HPDE6-E6E7 (cell line): Measurements from ENCODE around the gene POLDIP2.
"Not testable (repeated sequence)": the region's sequence is repeated elsewhere in the genome, so short reads cannot be mapped to it uniquely, and the experiment has no call there.

Experiments used
- DNase-seq: peaks from one replicate; pipeline ENCODE4 v3.0.0; 2011; ENCODE audit warnings: missing footprints; ENCODE audit errors: extremely low spot score

Gene POLDIP2

DNA sequence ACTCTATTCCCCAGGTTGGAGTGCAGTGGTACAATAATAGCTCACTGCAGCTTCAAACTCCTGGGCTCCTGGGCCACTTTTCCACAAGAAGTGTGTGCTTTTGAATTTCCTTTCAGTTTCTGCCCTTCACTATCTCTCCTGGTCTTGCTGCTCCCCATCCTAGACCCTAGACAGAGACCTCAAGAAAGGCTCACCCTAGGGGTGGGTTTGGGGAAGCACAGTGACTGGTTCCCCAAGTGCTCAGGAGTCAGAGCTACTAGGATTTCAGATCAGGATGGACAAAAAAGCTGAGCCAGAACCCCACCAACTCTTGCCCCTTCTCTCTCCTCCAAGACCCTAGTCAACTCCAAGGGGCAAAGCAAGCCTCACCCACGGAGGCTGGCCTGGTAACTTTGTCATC is 9.3 kb upstream of the POLDIP2 start:
- DNase-seq, result no peak

DNA sequence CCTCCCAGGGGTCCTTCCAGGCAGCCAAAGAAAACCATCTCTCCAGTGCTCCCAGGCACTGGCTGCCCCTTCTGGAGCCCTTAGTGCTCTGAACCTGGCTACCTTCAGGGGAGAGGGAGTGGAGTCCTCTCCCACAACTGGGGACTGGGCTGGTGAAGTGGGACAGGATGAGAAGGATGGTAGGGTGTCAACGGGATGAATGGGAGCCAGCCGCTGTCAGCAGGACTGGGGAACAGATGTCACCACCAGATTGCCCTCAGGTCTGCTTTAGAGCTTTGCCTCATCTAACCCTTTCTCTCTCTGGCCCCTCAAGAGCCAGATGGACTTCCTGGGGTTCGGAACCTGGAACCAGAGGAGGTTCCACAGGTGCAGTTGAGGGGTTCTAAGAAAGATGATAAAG is 8.2 kb upstream of the POLDIP2 start:
- no peak for DNase-seq

DNA sequence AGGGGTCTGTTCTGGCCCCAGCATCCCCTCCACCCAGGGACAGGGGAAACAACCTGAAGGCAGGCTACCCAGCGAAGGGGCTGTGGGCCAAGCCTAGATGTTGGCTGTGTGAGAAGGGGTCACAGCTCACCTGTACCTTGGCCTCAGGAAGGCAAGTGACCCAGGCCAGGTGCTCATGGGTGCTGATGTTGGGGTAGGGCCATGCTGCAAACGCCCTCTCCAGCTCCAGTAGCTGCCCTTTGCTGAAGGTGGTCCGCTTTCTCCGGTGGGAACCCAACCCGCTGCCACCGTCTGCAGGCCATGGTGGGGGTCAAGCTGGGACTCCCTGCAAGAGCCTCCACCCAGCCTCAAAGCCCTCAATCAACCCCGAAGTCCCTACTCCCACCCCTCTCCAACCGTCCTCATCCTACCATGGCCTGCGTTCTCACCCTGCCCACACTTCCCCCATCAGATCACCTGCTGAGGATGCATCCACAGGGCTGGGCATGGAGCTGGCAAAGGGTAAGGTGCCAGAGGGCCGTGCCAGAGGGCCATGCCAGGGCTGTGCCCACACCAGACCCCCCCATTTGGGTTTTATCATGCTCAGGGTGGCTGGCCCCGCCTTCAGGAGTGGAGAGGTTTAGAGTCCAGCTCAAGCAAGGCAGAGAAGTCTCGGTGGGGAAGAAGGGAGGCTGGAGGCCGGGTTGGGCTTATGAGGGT is 7.5 kb upstream of the POLDIP2 start, which contains the start of gene SEBOX:
TSS of gene SEBOX (minus strand) at position 535 of the 699 bp plus-strand sequence. CDS start at position 487, 48 bp downstream.
- no peak for DNase-seq

DNA sequence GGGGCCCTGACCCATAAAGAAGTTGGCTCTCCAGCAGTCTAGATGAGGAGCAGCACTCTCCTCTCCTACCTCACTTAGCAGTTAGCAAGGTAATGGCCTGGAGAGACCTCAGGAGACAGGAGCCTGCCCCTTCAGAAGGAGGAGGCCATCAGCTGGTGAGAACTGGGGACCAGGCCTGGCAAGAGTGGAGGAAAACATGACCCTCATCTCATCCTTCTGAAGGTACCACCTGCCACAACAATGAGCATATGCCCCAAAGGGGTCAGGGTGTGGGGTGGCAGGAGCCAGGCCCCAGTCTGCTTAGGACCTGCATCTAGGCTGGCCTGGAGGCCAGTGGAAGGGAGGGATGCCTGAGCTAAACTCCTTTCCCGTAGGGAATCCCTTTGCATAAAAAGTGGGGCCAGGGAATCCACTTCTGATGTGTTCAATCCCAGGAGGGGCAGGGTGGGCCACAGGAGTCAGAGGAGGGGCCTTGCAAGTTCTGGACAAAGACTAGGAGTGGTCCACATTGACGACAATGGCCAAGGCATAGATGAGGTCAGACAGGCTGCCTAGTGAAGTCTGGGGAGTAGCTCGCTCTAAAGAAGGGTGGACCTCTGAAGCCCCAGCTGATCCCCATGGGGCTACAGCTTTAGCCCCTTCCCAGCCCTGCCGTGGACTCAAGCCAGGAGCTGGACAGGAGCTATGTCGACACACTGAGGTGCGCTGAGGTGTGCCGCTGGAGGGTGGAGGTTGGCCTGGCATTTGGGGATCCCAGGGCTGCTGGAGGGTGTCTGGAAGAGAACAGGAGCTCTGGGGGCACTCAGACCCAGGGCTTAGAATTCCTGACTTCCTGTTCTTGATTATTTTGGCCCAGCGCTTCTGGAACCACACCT is 6.7 kb upstream of the POLDIP2 start:
- no peak for DNase-seq

DNA sequence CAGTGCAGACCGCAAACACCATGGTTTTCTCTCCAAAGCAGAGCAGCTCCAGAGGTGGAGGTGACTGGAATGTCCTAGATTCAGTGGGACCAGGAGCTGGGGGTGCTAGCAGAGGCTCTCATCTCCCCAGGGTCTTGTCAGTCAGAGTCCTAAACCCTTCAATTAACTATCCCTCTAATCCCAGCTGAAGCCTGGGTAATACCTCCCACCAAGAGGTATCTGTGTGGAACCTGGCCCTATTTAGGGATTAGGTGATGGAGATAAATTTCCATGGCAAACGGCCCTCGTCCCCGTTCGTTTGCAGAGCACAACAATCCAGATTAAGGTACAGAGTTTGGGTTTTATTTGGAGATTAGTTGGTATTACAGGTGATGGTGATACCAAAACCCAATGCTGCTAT is 5.9 kb upstream of the POLDIP2 start:
- no peak for DNase-seq

DNA sequence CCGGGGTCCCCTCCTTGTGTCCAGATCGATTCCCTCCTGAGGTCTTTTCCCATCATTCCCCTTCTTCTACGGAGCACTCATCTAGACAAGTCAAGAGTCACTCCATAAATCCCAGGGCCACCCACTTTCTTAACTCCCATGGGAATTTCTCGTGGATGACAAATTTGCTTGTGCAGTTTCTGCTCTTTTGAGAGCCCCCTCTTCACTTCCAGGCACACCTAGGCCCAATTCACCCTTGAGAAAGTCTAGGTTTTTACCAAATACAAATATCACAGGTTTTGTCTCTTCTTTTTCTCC is 522 bp upstream of the POLDIP2 start:
- DNase-seq, result no peak

DNA sequence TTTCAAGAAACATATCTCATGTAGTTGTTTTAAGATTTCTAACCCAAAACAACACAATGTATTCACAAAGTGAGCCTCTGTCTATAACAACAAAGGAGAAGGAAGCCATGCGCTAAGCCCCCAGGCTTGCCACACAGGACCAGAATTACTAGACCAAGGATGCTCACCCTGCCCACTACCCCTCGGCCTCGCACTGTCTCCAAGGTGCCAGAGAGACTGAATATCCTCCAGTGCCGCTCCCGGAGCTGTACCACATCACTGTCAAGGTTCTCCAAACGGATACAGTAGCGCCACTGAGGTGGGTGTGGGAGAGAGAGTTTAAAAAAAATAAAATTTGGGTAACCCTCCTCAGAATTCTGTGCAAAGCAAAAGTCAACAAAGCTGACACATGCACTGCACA is 7.1 kb downstream of the POLDIP2 start:
- DNase-seq, result no peak

DNA sequence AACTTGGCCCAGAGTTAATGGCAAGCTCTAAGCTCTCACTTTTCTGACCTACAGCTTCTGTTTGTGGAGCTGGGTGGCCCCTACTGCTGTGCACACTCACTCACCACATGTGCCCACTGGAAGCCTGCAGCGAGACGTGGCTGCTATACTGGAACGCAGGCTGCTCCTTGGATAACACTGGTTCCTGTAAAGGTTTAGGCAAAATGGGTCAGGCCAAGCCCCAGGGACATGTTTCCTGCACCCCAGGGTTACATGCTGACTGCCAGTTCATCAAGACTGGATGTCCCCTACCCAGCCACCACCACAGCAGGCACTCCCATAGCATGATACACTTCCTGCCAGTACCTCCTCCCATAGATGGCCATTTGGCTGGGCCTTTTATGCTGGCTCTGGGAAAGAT is 8.3 kb downstream of the POLDIP2 start:
- no peak for DNase-seq

DNA sequence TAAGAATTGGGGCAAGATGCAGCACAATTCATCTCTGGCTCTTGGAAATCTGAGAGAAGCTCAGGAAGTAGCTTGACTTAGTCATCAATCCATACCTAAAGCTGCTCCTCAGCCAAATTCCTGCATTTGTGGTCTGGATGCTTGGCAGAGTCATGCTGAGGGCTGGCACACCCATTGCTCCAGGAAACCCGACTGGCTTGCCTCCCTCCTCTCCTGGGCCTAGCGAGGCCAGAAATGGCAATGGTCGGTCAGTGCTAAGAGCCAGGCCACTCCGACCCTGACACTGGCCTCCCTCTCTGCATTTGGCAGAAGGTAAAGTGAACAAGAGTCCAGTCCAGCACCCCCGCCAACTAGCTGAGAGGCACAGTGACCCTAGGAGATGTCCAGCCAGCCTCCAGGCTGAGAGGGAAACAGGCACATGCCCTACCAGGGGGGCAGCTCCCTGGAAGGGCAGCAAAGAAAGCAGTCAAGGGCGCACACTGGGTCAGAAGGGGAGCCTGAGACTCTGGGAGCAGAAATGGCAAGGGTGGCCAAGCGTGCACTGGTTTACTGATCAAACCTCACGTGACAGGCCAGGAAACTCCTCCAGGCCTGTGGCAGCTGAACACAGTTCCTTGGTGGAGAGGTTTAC is 10.0 kb downstream of the POLDIP2 start:
- DNase-seq, result peak; percentile 84

DNA sequence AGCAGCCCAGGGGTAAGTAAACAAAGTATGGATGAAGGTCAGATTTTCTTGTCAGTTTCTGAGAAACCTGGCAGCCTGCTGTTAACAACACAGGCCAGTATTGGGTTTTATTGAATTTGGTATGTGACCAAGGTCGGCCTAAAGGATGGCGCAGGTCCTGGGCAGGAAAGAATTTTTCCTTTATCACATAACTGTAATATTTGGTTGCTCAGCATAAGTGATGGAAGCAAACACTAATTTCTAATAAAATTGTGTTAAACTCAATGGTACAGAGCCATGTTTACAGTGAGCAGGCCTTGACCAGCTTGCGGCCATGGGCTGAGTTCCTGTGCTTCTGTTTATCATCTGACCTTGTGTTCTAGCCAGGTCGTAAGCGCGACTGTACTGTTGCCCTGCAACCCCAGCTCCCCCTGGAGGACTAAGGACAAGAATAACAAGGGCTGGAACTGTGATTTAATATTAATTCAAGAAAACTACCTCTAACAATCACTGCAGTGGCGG is 10.5 kb downstream of the POLDIP2 start:
- no peak for DNase-seq

DNA sequence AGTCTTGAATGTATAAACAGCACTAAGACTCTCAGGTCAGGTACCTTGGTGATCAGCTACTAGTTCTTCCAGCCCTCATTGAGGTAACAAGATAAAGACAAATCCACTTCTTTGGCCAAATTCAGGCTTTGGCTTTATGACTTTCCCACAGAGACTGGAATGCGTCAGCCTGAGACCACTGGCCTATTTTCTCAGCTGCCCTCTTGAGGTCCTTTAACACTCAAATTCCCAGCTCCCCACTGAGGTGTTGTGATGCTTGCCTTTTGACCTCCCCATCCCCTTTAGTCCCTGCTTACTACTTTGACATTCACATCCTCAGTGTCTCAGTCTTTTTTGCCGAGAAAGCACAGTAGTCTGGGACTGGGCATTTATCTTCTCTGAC is 11.1 kb downstream of the POLDIP2 start:
- no peak for DNase-seq

DNA sequence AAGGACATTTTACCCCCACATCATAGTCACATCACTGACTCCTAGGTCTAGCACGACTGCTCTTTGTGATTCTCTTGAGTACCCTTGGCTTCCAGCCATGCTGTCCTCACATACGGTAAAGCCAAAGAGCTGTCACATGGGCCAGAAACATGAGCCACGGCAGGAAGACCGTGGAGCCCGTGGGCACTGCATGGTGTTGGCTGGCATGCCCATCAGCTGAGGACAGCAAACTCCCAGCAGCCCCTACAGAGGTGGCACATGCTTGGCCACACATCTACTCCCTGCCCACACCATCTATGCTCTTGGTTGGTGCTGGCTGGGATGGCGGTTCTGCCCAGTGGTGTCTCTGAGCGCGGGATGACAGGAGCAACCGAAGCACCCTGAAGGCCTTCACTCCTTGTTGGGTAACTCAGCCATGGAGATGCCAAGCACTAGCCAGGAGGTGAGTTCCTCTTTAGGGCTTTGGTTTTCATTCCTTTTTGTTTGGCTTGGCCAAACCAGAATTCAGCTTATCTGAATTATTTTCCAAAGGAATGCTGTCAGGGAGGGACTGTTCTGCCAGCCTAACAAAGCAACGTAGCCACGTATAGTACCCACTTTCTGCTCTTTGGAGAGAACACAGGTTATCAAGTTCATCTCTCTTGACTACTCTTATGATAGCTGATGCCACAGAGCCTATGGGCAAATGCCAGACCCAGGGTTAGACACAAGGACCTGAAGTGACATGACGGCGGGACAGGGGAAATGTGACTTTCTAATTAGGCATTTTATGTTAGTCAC is 11.7 kb downstream of the POLDIP2 start:
- DNase-seq, result no peak

DNA sequence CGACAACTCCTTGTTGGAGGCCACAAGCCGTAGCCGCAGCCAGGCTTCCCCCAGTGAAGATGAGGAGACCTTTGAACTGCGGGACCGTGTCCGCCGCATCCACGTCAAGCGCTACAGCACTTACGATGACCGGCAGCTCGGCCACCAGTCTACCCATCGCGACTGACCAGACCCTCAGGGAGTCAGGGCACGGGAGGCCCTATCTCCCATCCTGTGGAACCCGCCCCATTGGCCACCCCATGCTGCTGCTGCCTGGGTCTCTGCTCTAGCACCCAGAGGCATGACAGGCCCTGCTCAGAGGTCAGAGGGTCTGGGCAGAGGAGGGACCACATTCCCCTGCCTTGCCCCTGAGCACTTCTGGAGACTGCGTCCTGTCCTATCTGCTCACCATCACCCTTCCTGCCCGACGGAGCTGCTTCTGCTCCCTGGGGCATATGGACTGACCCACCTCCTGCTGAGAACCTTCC is 12.9 kb downstream of the POLDIP2 start:
- no peak for DNase-seq

DNA sequence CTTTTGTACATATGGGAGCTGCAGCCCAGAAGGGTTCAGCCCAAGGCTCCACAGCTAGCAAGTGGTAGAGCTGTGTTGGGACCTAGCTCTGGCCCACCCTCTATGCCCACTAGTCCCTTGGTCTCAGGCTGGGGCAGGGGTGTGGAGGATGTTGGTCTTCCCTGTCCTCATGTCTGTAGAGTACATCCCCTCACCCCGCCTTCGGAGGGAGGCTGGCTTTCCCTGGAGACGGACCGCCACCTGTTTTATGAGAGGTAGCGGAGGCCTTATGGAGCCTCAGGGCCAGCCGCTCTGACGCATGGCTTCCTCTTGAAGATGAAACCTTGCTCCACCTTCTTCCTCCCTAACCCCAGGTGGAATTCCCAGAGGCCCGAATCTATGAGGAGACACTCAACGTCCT is 13.3 kb downstream of the POLDIP2 start:
- no peak for DNase-seq

DNA sequence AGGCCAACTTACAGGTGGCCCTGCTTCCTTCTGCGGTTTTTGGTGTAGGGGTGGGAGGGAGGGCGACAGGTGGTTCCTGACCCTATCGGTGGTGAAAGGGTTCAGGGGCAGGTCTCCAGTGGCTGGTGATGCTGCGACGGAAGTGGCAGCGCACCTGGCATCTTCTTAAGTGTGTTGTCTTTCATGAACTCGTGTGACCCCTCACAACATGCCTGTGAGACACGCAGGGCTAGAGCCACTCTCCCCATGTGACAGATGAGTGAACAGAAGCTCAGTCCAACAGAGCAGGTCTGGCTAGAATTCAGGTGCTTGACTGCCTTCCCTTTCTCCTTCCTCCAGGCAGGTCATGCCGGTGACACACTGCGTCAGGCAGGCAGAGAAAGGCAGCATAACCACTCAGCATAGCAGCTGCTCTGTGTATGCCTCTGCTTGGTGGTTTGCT is 13.8 kb downstream of the POLDIP2 start:
- DNase-seq, result no peak

DNA sequence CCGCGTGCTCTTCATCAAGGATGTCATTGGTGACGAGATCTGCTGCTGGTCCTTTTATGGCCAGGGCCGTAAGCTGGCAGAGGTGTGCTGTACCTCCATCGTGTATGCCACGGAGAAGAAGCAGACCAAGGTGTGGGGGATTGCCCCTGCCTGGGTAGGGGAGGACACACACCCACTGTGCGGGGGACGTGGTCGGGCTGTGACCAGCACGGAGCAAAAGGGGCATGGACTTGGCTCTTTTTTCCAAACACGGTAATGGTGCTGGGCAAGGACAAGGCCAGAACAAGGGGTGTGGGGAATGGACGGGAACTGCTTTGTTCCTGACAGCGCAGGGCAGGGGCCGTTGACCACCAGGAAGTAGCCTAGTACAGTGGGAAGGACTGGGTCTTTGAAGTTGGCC is 15.0 kb downstream of the POLDIP2 start:
- no peak for DNase-seq

DNA sequence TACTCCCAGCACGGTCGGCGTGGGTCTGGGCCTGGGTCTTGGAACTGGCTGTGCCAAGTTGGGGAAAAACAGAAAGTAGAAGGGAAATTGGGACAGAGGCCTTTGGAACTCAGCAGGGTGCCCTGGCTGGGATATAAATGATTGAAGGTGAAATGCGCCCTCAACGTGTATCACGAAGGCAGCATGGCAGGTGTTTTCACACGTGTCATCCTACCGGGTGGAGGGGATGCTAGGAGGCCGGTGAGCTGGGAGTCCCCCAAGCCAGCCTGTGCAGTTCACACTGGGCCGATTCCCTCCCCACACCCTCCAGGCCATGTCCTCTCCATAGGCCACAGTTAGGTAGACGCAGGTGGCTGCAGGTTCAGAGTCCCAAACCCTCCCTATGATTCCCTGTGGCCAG is 15.8 kb downstream of the POLDIP2 start:
- DNase-seq, result no peak

DNA sequence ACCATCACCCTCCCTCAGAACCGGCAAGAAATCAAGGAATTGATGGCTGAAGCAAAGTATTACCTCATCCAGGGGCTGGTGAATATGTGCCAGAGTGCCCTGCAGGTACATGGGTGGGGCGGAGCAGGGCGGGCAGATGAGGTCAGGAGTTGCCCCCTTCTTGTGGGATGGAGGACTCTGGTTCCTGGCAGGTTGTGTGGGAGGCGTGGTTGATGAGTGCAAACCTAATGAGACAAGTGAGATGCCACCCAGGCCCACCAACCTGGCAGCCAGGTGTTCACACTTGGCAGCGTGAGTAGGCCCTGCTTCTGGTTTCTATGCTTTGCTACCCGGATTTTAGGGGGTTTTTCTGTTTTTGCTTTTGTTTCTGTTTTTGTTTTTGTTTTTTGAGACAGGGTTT is 17.0 kb downstream of the POLDIP2 start:
- no peak for DNase-seq

DNA sequence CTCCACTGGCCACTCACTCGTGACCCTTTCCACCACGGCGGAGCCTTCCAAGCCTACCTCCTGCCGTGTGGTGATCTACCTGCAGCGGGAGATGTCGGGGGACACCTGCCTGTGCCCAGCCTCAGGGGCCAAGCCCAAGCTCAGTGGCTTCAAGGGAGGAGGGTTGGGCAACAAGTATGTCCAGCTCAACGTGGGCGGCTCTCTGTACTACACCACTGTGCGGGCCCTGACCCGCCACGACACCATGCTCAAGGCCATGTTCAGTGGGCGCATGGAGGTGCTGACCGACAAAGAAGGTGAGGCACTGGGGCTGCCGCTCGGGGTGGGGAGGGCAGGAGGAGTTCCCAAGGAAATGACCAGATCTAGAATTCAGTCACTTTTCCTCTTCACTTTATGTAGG is 17.9 kb downstream of the POLDIP2 start:
- DNase-seq, result no peak

DNA sequence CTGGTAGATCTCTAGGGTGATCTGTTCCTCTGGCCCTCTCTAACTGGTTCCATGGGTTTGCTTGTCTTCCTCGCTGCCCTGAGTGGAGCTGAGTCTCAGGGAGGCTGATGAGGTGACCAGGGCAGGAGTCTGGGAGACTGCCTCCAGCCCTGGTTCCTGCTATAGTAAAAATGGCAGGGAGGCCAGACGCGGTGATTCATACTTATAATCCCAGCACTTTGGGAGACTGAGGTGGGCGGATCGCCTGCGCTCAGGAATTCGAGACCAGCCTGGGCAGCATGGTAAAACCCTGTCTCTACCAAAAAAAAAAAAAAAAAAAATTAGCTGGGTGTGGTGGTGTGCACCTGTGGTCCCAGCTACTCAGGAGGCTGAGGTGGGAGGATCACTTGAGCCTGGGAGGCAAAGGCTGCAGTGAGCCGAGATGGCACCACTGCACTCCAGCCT is 18.5 kb downstream of the POLDIP2 start:
- DNase-seq, result not testable (repeated sequence)

DNA sequence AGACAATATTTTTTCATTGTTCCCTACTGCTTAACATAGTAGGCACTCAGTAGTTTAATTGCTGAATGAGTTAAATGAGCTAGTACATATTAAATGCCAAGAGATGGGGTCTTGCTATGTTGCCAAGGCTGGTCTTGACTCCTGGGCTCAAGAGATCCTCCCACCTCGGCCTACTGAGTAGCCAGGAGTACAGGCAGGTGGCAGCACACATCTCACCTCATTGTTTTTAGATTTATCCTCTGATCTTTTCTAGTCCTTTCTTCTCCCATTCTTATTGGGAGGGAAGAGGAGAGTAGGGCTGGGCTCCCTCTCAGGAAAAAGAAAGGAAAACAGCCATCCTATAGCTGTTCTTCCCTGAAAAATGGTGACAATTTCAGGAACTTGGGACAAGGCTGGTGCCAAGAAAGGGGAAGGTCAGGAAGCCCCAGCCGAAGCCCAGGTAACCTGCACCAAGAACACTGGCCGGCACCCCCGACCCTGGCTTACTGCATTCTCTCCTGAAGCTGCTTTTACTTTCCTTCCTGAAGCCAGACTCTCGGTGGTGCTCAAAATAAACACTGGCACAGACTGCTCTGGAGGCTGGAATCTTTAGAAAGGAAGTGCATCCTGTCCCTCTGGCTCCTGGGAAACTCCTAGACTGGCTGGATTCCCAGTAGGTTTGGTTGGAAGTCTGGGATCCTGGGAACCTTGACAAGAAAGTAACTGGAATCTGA is 19.1 kb downstream of the POLDIP2 start:
- no peak for DNase-seq
